GM19463 (cell line): ENCODE measurements around the gene ADAMTSL5.
"Not testable (repeated sequence)": the region's sequence is repeated elsewhere in the genome, so short reads cannot be mapped to it uniquely, and the experiment has no call there.

Source experiments
- ATAC-seq: cut with Tn5 transposase; IDR thresholded peaks from one replicate; pipeline ENCODE4 v1.9.1; 2021; ENCODE audit warnings: mild to moderate bottlenecking, moderate library complexity; ENCODE audit not compliant: unreplicated experiment

The ADAMTSL5 gene

DNA sequence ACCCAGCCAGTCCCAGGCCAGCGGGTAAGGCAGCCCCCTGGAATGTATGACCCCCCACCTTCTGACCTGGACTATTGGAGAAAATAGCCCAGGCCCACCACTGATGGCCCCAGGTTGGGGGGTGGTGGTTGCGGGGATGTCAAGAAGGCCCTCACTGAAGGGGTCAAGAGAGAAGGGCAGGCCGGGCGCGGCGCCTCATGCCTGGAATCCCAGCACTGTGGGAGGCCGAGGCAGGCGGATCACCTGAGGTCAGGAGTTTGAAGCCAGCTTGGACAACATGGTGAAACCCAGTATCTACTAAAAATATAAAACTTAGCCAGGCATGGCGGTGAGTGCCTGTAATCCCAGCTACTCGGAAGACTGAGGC, 1.5 kb upstream of the ADAMTSL5 start:
- ATAC-seq = no peak

GRCh38 chr19:1513499-1514294, 878 bp upstream of the ADAMTSL5 start:
- no peak for ATAC-seq

- no peak for ATAC-seq
Measured at GRCh38 chr19:1511318-1512317, 1.2 kb downstream of the ADAMTSL5 start.

DNA sequence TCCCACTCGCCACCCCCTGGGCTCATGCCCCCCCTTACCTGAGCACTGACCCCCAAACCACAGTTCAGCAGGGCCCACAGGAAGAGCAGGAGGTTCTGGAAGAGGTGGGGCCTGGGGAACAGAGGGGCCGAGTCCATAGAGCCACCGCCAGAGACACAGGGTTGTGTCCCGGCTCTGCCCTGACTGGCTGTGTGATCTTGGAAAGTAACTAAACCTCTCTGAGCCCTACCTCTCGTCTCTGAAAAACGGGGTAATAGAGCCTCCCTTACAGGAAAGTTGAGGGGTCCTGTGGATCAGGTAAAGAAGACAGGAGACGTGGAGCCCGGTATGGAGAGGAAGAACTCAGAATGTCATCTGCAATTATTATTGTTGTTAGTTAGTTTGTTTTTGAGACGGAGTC, 2.0 kb downstream of the ADAMTSL5 start:
- ATAC-seq = no peak

DNA sequence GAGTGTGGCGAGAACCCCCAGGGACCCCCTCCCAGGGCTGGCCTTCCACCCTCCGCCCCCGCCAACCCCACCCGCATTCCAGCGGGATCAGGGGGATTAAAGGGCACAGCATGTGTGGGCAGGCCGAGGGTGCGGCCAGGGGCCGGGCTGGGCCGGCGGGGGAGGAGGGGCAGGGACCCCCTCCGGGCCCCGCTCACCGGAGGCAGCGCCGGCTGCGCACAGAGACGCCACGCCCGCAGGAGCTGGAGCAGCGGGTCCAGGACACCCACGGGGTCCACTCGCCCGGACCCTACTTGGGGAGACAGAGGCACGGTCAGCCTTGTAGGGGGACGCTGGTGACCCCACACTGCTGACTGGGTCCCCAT, 2.4 kb downstream of the ADAMTSL5 start:
- ATAC-seq = no peak

GRCh38 chr19:1509602-1510441, 3.0 kb downstream of the ADAMTSL5 start:
- ATAC-seq = no peak

DNA sequence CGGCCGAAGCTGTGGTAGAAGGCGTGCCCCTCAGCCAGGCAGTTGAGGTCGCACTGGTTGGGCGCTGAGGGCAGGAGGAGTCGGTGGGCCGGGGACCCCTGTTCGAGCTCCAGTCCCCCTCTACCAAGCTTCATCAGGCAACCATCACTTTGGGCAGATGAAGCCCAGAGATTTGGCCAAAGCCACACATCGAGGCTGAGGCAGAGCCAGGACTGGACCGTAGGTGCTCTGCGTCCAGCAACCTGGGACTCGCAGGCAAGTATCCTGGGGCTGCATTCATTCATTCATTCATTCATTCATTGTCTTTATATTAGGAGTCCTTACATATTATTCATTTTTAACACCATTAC, 4.3 kb downstream of the ADAMTSL5 start:
- no peak for ATAC-seq

DNA sequence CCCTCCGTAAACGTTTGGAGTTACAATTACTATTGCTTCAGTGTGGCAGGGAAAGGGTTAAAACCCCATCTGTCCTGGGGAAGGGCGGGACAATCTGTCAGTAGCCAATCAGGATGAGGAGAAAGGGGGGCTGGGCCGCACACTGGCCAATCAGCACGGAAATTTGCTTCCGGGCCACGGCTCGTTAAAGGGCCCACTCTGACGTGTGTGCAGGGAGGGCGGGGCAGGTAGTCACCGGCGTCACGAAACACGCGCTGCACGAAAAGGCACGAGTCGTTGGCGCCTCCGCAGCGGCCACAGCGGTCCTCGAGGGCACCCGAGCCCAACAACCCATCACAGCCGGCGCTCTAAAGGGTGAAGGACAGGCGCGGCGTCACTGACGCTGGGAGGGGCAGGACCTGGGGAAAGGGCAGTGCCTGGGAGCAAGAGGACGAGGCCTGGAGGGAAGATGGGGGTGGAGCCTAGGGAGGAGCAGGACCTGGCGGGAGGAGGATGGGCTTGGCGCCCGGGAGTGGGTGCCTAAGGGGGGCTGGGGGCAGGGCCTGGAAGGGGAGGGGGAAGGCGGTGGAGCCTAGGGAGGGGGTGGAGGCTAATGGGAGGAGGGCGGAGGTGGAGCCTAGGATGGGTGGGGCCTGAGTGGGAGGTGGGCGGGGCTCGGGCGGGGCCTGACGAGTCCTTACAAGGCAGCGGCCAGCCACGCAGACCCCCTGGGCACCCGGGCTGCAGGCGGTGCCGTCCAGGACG, 4.9 kb downstream of the ADAMTSL5 start:
- ATAC-seq = peak; percentile 60

DNA sequence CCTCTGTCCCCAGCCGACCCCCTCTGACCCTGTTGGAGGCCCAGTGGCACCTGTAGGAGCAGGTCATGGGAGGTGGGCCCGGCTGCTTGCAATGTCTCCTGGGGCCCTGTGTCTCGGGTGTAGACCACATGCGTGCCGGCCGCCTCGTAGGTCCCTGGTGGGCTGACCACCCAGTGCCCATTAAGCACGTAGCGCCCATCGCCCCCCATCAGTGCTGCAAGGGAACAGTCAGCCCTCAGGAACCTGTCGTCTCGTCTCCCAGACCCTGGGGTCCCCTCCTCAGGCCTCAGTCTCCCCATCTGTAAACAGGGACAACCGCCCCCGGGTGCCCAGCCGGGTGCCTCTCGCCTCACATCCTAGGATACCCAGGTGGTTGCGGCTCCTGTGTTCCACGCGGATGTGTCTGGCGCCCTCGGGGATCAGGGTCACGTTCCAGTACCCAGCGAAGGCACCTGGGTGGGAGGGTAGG, 5.6 kb downstream of the ADAMTSL5 start:
- ATAC-seq = no peak

DNA sequence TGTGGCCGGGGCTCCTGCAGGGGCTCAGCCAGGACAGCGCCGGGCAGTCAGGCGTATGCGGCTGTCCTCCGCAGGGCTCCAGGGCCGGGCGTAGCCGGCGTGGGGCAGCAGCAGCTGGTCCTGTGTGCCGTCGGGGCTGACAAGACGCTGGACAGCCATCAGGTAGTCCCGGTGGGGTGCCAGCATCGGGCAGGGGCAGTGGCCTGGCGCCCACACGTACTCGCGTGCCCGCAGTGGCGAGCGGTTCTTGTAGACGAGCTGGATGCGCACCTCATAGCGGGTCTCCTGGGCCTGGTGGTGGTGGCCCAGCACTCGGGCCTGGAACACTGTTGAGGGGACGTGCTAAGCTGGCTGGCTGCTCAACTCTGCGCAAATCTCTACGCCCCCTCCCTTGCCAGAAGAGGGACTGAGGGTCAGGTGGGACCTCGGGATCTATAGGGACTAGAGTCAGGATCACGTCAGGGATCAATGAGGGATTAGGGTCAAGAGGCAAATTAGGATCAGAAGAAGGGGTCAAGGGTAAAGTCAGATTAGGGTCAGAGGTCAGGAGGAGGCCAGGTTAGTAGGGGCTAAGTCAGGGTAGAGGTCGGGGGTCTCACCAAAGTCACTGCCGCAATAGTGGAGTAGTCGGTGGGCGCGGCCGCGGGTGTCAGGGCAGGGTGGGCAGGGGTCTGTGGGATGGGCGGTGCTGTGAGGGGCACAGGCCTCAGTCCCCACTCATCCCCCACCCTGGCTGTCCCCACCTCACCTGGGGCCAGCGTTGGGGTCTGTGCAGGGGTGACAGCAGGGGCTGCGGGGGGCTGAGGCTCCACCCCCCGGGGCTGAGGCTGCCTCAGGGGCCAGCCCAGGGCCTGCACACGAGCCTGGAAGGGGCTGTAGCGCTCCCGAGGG, 6.6 kb downstream of the ADAMTSL5 start:
- no peak for ATAC-seq

- no peak for ATAC-seq
Measured at GRCh38 chr19:1505012-1505411, 7.8 kb downstream of the ADAMTSL5 start.

- ATAC-seq = no peak
Measured at GRCh38 chr19:1503925-1504773, 8.7 kb downstream of the ADAMTSL5 start.

DNA sequence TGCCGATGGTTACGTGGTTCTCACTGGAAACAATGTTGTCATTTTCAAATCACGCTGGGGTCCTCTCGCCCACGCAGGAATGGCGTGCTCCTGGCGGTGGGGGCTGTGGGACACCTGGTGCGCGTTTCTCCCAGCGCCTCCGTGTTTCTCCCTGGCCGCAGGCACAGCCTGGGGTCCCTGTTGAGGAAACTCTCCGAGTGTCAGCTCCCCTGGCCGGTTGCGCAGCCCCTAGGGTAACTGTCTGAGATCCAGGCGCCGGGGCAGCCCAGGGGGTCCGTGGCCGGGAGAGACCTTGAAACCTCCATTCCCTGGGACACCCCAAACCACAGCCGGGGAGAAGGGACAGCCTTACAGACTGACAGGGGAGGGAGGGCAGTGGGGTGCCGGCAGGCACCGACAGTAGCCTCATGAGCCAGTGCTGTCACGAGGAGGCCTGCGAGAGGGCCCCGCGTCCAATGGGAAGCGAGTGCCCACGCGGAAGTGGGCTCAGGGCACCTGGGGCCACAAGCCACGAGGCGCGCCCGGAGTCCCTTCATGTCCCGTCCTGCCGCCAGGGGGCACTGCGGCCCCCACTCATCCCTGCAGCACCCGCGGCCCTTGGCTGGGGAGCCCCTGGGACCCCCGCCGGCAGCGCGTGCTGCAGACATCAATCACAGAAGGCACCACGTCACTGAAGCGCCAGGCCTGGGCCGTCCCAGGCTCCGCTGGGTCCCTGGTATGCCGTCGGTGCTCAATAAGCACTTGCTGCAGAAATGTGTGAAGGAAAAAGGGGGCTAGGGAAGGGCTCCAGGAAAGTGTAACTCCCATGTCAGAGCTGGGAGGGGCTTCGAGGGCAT, 9.5 kb downstream of the ADAMTSL5 start:
- ATAC-seq = no peak

GRCh38 chr19:1502433-1503088, 10.3 kb downstream of the ADAMTSL5 start:
- no peak for ATAC-seq

DNA sequence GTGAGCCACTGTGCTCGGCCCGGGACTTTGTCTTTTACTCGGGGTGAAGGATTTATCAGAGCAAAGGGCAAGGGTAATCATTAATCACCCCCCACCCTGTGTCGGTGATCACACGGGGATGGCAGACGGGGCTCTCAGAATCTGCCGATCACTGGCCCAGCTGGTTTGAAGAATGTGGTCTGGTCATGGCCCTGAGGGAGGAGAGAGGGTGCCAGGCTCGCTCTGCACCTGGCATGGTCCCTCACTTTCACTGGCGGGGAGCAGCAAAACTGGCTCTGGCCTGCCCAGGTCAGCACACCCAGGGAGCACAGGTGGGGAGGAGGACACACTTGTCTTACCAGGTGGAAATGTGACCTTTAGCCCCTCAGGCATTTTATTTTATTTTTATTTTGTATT, 11.6 kb downstream of the ADAMTSL5 start:
- no peak for ATAC-seq

GRCh38 chr19:1499231-1499630, 13.6 kb downstream of the ADAMTSL5 start:
- ATAC-seq = not testable (repeated sequence)
